K562 (cell line): ENCODE measurements around the gene MRAS.

Experiments used
- EZH2 ChIP-seq: IDR thresholded peaks from 2 replicates; pipeline ENCODE4 v1.6.1; 2012; ENCODE audit warnings: low read depth, mild to moderate bottlenecking, inconsistent platforms, low read length, borderline replicate concordance
- HDAC6 ChIP-seq: IDR thresholded peaks from 2 replicates; pipeline ENCODE4 v1.6.1; 2012; ENCODE audit warnings: low read depth, mild to moderate bottlenecking, control low read depth, inconsistent platforms, low read length, moderate library complexity
- HOXB6 ChIP-seq: fragments of 250-450 bp; sonication (Bioruptor Pico); IDR thresholded peaks from 2 replicates; pipeline ENCODE4 v1.5.1; 2022; ENCODE audit warnings: mild to moderate bottlenecking, borderline replicate concordance
- SAFB2 ChIP-seq: fragments of 200-400 bp; formaldehyde crosslinking; IDR thresholded peaks from 2 replicates; pipeline ENCODE4 v1.6.1; 2018; ENCODE audit warnings: borderline replicate concordance, low read length, low read depth, moderate library complexity; ENCODE audit not compliant: severe bottlenecking
- SMAD3 ChIP-seq: fragments of 450-650 bp; formaldehyde crosslinking; conservative IDR thresholded peaks from 2 replicates; pipeline ENCODE4 v1.4.0; 2020; ENCODE audit warnings: mild to moderate bottlenecking
- TAF1 ChIP-seq: IDR thresholded peaks from 2 replicates; pipeline ENCODE4 v1.6.1; 2011; ENCODE audit warnings: mild to moderate bottlenecking, low read length, moderate library complexity; ENCODE audit not compliant: insufficient read depth, control insufficient read depth, severe bottlenecking; ENCODE audit errors: extremely low read depth
- ZZZ3 ChIP-seq: fragments of 450-650 bp; IDR thresholded peaks from 2 replicates; pipeline ENCODE4 v1.6.1; 2016; ENCODE audit warnings: antibody characterized with exemption, mild to moderate bottlenecking, moderate library complexity
- TF ChIP-seq, protein P1 (sequence below): sonication (generic); formaldehyde crosslinking; IDR thresholded peaks from 2 replicates; pipeline ENCODE4 v1.8.0; 2022; ENCODE audit warnings: missing genetic modification reagents, mild to moderate bottlenecking, borderline replicate concordance
- TF ChIP-seq, protein P2 (sequence below), 3 experiments: IDR thresholded peaks in 2 of 3; conservative IDR thresholded peaks in 1 of 3; 2 replicates each; pipeline ENCODE4 v1.5.1; 2011 to 2012; ENCODE audit warnings: low read length in 3 of 3, mild to moderate bottlenecking in 3 of 3, control low read depth in 2 of 3, improper control_type of control experiment in 1 of 3, inconsistent platforms in 1 of 3, low read depth in 1 of 3, mixed read lengths in 1 of 3, moderate library complexity in 1 of 3; ENCODE audit not compliant: insufficient read depth in 2 of 3
- TF ChIP-seq, protein P3 (sequence below): IDR thresholded peaks from 2 replicates; pipeline ENCODE4 v1.6.1; 2016; ENCODE audit warnings: missing genetic modification characterization, missing compliant biosample characterization

DNA sequence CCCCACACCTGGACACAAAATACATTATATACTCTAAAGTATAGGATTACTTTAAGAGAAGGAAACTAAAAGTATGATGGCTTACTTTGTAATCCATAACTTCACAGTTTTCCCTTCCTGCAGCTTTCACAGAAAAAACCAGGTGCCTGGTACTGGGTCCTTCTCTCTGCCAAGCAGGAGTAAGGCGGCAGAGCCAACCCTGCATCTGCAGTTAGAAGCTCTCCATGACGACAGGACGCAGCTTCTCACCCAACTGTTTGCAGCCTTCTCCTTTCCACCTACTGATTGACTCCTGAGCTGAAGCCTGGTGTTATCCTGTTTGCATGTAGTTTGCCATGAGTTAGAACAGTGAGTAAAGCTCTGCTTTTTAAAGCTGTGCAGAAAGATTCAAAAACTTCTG lies 6.7 kb downstream of the MRAS start:
- no peak for TF ChIP-seq SAFB2
- no peak for TF ChIP-seq ZZZ3
- TF ChIP-seq TAF1, result no peak
- no peak for TF ChIP-seq EZH2
- TF ChIP-seq HDAC6, result no peak
- no peak for TF ChIP-seq SMAD3 (CRISPR knock-in tag)
- TF ChIP-seq, protein P1, sequence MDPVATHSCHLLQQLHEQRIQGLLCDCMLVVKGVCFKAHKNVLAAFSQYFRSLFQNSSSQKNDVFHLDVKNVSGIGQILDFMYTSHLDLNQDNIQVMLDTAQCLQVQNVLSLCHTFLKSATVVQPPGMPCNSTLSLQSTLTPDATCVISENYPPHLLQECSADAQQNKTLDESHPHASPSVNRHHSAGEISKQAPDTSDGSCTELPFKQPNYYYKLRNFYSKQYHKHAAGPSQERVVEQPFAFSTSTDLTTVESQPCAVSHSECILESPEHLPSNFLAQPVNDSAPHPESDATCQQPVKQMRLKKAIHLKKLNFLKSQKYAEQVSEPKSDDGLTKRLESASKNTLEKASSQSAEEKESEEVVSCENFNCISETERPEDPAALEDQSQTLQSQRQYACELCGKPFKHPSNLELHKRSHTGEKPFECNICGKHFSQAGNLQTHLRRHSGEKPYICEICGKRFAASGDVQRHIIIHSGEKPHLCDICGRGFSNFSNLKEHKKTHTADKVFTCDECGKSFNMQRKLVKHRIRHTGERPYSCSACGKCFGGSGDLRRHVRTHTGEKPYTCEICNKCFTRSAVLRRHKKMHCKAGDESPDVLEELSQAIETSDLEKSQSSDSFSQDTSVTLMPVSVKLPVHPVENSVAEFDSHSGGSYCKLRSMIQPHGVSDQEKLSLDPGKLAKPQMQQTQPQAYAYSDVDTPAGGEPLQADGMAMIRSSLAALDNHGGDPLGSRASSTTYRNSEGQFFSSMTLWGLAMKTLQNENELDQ (CRISPR knock-in tag), result no peak
- TF ChIP-seq, protein P2, sequence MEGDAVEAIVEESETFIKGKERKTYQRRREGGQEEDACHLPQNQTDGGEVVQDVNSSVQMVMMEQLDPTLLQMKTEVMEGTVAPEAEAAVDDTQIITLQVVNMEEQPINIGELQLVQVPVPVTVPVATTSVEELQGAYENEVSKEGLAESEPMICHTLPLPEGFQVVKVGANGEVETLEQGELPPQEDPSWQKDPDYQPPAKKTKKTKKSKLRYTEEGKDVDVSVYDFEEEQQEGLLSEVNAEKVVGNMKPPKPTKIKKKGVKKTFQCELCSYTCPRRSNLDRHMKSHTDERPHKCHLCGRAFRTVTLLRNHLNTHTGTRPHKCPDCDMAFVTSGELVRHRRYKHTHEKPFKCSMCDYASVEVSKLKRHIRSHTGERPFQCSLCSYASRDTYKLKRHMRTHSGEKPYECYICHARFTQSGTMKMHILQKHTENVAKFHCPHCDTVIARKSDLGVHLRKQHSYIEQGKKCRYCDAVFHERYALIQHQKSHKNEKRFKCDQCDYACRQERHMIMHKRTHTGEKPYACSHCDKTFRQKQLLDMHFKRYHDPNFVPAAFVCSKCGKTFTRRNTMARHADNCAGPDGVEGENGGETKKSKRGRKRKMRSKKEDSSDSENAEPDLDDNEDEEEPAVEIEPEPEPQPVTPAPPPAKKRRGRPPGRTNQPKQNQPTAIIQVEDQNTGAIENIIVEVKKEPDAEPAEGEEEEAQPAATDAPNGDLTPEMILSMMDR (IDR thresholded peaks at IDR 0.05 in 2 of 3, conservative IDR thresholded peaks at IDR 0.05 in 1 of 3; ENCODE audit: insufficient read depth in 2 of 3, low read depth in 1 of 3, low read length in 3 of 3), result no peak
- TF ChIP-seq, protein P3, sequence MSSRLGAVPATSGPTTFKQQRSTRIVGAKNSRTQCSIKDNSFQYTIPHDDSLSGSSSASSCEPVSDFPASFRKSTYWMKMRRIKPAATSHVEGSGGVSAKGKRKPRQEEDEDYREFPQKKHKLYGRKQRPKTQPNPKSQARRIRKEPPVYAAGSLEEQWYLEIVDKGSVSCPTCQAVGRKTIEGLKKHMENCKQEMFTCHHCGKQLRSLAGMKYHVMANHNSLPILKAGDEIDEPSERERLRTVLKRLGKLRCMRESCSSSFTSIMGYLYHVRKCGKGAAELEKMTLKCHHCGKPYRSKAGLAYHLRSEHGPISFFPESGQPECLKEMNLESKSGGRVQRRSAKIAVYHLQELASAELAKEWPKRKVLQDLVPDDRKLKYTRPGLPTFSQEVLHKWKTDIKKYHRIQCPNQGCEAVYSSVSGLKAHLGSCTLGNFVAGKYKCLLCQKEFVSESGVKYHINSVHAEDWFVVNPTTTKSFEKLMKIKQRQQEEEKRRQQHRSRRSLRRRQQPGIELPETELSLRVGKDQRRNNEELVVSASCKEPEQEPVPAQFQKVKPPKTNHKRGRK (tag), result no peak
- TF ChIP-seq HOXB6 (CRISPR knock-in tag), result no peak
